Measurements from ENCODE around the gene CORO2A.
"Not testable (repeated sequence)": the region's sequence is repeated elsewhere in the genome, so short reads cannot be mapped to it uniquely, and the experiment has no call there.

The CORO2A gene

DNA sequence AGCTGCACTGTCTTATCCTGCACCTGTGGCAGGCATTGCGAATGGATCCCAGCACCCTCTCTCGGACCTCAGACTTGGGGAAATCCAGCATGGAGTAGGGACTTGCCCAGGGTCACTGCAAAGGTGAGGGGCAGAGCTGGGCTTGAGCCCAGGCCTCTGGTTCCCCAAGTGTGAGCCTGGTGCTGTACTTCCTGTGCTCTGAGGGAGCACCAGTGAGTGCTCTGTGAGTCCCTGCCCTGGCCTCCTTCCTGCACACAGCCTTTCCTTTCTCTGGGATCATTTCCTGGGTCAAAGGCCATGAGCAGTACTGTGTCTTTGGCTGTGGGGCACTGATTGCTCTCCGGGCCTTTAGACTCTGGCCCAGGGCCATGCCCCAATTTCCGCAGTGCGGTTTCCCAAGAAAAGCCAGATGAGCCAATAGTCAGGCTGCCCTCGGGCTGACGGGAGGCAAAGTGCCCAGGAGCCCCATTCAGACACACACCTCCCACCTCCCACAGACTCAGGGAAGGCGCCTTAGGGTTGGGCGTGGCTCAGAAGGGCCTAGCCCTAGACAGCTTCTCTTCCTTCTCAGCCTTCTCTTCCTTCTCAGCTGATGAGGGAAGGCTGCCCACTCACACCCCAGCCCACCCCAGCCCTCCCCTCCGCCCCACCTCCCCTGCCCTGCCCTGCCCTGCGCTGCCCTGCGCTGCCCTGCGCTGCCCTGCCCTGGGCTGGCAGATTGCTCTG, 50.1 kb downstream of the CORO2A start:
- DNase-seq (ENCODE audit: low read depth, low spot score), result no peak

- DNase-seq (ENCODE audit: low read depth, low spot score), result no peak
These were observed 51.9 kb downstream of the CORO2A start for GRCh38 chr9:98140503-98140902.

- no peak for DNase-seq (ENCODE audit: low read depth, low spot score)
These were observed 55.9 kb downstream of the CORO2A start for GRCh38 chr9:98136489-98136888.

GRCh38 chr9:98135938-98136337, 56.5 kb downstream of the CORO2A start:
- DNase-seq (ENCODE audit: low read depth, low spot score), result no peak

- DNase-seq (ENCODE audit: low read depth, low spot score), result no peak
These were observed 56.9 kb downstream of the CORO2A start for GRCh38 chr9:98135558-98135934.

DNA sequence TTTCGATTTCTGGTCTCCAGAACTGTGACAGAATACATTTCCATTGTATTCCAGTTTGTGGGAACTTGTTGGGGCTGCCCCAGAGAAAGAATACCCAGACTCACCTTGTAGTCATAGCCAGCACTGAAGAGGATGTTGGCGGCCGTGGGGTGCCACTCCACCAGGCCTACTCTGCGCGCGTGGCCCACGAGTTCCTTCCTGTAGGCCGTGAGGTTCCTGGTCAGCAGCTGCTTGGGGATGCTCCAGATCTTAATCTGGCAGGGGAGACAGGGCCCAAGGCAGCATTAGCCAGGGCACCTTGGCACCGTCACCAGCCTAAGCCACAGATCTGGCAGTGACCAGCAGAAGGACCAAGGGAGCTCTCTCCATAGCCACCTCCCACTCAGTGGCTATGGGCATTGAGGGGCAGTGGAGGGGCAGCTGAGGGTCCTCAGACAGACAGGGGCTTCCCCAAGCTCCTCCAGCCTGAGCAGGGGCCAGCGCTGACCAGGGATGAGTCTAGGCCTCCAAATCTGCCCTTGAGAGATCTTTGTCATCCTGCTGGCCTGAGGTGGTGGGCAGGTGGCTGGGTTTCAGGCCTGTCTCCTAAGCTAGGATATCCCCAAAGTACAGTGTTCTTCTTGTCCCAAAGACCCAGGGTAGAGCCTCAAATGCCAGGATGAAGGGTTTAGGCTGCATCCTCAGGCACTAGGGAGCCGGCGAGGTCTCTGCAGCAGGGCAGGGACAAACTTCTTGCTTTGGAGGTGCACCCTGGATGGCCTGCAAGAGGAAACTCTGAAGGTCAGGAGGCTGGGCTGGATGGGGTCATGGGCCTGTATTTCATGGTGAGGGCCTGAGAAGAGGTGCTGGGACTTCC, 57.5 kb downstream of the CORO2A start:
- no peak for DNase-seq (ENCODE audit: low read depth, low spot score)

GRCh38 chr9:98132806-98133631, 59.4 kb downstream of the CORO2A start:
- no peak for DNase-seq (ENCODE audit: low read depth, low spot score)

DNA sequence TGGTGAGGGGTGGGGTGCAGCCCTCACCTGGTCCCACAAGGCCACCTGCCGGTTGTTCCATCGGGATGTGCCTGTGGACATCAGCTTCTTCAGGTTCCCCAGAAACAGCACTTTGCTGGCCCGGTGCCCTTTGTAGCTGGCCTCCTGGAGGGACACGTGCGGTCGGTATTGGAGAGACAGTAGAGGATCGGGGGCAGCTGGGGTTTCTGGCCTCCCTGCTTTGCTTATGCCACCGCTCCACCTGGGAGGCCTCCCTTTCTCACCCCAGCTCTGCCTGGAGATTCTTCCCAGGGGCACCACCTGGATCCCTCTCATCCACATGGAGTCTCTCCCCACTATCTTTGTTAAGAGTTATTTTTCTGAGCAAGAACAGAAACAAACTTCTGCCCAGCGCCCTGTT, 60.3 kb downstream of the CORO2A start:
- no peak for DNase-seq (ENCODE audit: low read depth, low spot score)

DNA sequence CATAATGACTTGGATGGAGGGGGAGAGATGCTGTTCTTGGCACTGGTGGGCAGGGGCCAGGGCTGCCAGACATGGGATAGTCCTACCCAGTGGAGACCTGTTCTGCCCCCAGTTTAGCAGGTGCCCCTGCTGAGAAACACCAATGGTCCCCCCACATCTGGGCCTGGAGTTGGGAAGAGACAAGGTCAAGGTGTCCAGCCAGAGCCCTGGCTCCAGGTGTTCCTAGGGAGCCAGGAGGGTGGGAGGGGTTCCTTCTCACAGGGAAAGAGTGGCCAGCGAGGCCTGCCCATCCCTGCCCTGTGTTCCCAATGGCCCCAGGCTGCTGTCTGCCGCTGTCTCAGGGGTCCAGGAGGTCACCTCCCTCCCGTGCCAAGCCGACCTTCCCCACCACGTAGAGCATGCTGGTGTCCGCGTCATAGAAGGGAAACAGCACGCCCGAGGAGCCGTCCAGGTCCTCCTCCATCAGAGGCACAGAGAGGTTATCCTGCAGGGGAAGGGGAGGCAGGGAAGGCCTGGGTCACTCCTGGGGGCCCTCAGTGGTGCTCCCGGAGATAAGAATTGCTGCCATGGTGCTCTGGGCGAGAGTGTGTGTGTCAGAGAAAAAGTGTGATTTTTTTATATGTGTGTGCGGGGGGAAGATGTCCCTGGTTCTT, 61.7 kb downstream of the CORO2A start:
- DNase-seq (ENCODE audit: low read depth, low spot score), result no peak

- DNase-seq (ENCODE audit: low read depth, low spot score), result not testable (repeated sequence)
These were observed 62.4 kb downstream of the CORO2A start for GRCh38 chr9:98130060-98130459.

DNA sequence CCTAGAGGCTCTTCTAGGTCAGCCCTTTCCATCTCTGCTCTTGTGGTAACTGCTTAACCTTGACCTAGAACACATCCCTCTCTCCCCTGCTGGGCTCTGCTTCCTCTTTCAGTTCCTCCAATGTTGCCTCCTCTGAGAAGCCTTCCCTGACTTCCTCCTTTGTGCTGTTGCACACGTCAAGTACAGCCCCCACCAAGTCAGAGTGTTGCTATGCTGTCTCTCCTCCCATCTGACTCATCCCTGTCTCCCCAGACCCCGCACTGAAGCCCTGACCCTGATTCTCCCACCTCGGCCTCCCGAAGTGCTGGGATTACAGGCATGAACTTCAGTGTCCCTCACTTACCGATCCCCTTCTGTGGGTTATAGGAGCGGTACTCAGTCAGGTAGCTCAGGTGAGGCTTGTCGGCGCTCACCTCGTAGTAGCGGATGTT, 63.0 kb downstream of the CORO2A start:
- DNase-seq (ENCODE audit: low read depth, low spot score), result no peak

DNA sequence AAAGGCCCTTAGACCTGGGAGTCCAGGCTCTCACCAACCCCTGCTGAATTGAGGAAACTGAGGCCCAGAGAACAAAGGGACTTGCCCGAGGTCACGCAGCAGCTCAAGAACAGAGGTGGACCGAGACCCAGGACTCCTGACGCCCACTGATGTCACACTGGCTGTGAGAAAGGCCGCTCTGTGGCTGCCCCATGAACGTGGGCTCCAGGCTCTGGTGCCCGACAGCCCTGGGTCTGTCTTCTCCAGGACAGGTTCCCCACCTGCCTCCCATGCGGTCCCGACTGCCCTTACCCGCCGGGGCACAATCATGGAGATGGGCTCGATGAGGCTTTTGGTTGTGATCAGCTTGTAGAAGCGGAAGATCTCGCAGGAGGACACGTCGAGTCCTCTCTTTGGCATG, 64.1 kb downstream of the CORO2A start:
- DNase-seq (ENCODE audit: low read depth, low spot score), result no peak

DNA sequence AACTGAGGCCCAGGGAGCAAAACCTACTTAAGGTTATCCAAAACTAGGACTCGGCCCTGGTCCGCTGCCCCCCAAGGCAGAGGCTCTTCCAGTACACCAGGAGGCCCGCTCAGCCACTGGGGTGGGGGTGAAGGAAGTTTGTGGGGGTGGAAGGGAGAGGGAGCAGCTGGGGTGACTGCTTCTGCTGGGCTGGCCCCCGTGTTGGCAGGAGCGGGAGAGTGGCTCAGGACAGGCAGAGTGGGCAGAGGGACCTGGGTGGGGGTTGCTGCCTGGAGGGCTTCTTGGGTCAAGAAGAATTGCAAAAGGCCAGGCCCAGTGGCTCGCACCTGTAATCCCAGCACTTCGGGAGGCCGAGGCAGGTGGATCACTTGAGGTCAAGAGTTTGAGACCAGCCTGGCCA, 65.2 kb downstream of the CORO2A start:
- DNase-seq (ENCODE audit: low read depth, low spot score), result no peak

DNA sequence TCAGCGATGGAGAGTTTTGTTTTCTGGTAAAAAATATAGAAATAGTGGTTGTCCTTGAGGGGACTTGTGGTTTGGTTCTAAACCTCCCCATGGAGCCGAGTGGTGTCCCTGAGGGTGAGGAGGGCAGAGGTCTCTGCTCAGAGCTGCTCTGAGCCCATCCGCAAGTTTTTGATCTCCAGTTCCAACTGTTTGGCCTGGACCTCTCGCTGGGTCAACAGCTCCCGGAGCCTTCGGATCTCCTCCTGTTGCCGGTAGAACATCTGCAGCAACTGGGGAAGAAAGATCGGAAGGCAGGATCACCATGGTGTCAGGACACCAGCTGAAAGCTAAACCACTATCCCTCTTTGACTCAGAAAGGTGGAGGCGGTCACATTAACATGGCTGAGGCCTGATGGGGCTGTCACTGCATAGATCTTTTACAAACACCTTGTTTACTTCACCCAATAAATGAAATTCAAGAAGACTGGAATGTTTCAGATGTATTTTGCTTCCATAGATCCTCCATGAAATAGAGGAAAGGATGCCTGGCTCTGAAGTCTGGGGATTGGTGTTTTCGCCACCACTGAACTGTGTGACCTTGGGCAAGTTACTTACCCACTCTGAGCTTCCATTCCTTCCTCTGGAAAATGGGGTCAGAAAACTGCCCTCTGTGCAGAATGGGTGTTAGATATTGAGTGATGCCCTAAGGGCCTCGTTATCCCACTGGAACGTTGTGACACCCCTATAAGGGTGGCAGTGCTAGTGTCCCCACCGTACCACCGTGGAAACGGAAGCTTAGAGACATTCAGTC, 67.6 kb downstream of the CORO2A start:
- DNase-seq (ENCODE audit: low read depth, low spot score), result no peak

- not testable (repeated sequence) for DNase-seq (ENCODE audit: low read depth, low spot score)
These were observed 68.3 kb downstream of the CORO2A start for GRCh38 chr9:98124091-98124490.

DNA sequence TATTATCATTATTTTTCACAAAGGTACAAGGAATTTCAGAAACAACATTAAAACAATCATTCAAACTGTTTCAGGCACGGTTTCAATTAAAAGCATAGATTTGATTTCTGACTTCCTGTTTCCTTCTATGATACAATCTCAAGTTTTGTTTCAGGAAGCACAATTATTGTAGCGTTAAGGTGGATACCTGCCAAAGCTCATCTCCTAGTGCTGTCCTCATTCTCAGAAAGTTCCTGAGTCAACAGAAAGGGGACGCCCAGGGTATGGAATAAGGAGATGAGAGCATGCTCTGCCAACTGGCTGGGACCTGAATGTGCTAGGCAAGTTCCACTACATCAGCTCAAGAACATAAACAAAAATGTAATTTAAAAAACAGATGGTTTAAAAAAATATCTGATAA, 71.4 kb downstream of the CORO2A start:
- DNase-seq (ENCODE audit: low read depth, low spot score), result no peak

DNA sequence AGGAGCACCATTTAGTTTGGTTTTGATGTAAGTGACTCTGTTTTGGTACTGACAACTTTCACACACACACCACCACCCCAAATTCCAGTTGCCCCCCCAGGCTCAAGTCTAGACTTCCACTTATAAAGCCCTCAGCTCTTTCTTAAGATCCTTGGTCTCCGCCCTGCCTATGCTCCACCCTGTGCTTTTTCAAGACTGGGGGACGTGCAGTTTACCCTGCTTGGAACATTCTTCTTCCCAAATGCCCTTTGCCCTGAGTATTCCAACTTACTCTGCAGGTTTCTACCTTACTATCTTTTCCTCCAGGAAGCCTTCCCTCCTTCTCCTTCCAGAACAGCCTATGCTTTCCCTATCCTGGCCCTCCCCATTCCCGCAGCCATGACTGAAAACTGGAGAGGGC, 72.0 kb downstream of the CORO2A start:
- DNase-seq (ENCODE audit: low read depth, low spot score), result no peak

DNA sequence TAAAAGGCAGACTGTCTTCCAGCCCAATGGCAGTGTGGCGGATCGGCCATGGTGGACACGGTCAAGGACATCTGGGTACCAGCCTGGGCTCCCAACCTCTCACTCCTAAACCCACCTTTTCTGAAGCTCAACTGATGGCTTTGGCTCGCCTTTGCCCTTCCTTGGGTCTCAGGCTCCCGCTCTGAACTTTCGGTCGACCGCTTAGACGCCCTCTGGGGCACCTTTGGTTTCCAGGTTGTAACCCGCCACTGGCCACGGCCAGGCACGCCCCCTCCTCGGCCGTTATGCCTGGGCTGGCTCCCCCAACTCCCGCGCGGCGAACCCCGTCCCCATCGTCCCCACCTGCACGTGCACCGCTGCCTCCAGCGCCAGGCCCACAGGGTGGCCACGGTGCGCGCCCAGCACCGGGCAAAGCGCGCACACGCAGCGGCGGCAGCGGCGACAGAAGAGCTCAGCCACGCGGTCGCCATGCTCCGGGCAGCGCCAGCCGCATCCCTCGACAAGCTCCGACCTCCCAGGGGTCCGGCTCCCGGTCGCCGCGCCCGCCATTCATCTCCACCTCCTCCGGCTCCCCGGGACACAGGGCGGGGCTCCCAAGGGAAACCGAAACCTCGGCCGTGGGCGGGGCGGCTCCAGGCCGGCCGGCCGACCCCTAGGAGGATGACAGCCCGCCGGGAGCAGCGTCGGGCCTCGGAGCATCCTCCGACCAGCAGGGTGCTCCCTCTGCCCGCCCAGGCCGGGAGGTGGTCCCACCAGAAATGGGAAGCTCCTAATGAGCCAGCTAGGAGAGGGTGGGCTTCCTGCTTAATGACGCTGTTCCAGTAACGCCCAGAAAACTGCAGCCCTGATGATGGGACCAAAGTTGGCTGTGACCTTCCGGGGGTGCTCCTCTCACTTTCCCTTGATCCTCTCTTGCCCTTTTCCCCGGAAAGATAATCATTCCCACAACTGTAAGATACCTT, 73.5 kb downstream of the CORO2A start, which contains the start of gene TRIM14:
TRIM14 (minus strand) TSS at position 583 of the 962 bp plus-strand sequence; CDS start at position 549, 34 bp downstream.
- no peak for DNase-seq (ENCODE audit: low read depth, low spot score)

- no peak for DNase-seq (ENCODE audit: low read depth, low spot score)
These were observed 74.3 kb downstream of the CORO2A start for GRCh38 chr9:98117984-98118639.

Measured in iPS DF 19.7 (cell line).